GM12878 (cell line): ENCODE measurements around the gene BCL2. TPM values are rescaled to one million over a fixed set of nuclear protein-coding genes. Genes with fewer than 3 reads are reported as not detected.

Source experiments
- BCLAF1 ChIP-seq: fragments of 450-650 bp; IDR thresholded peaks from 2 replicates; pipeline ENCODE4 v1.6.1; 2017; ENCODE audit warnings: antibody characterized with exemption, mild to moderate bottlenecking, moderate library complexity
- CBFB ChIP-seq: IDR thresholded peaks from 2 replicates; pipeline ENCODE4 v1.6.1; 2016; ENCODE audit warnings: antibody characterized with exemption, low read depth
- CEBPZ ChIP-seq: fragments of 150-350 bp; IDR thresholded peaks from 2 replicates; pipeline ENCODE4 v1.6.1; 2016; ENCODE audit warnings: low read depth, low read length
- IKZF1 ChIP-seq: fragments of 450-650 bp; conservative IDR thresholded peaks from 2 replicates; pipeline ENCODE4 v1.6.1; 2017; ENCODE audit warnings: antibody characterized with exemption, mild to moderate bottlenecking
- KLF5 ChIP-seq: fragments of 450-650 bp; IDR thresholded peaks from 2 replicates; pipeline ENCODE4 v1.6.1; 2014; ENCODE audit warnings: mild to moderate bottlenecking; ENCODE audit not compliant: partially characterized antibody
- SUZ12 ChIP-seq: fragments of 200-600 bp; sonication (generic); IDR thresholded peaks from one replicate; pipeline ENCODE4 v1.6.1; 2018; ENCODE audit warnings: antibody characterized with exemption, mild to moderate bottlenecking; ENCODE audit not compliant: unreplicated experiment
- TAF1 ChIP-seq: IDR thresholded peaks from 2 replicates; pipeline ENCODE4 v1.6.1; 2011; ENCODE audit warnings: mild to moderate bottlenecking, low read depth, low read length, borderline replicate concordance
- ZNF207 ChIP-seq: fragments of 450-650 bp; IDR thresholded peaks from 2 replicates; pipeline ENCODE4 v1.6.1; 2014; ENCODE audit warnings: antibody characterized with exemption, mild to moderate bottlenecking, borderline replicate concordance
- polyA plus RNA-seq, 11 experiments: library from polyadenylated mRNA; depleted of rRNA in 4 of 11; unstranded in 6 of 11; stranded (reverse) in 5 of 11; fragments of >200 nt; fragmentation: Nextera tagmentation in 4 of 11; fragmentation: Illumina TruSeq in 1 of 11; extraction: Ambion mirVana in 4 of 11; extraction: Trizol in 1 of 11; gene quantifications; 1 replicate in 1 of 11; 2 replicates in 10 of 11; pipeline versions ENCODE4 v1.2.1 to v1.2.3, GENCODE V29; 2011 to 2016; ENCODE audit warnings: inconsistent platforms in 2 of 11, missing spikeins in 2 of 11, low read depth in 1 of 11
- total RNA-seq, 4 experiments: library from RNA; depleted of rRNA in 3 of 4; stranded (reverse); fragments of >200 nt in 3 of 4; fragmentation: Illumina TruSeq in 1 of 4; extraction: Trizol in 1 of 4; gene quantifications; 2 replicates each; pipeline versions ENCODE4 v1.2.1 to v1.2.3, GENCODE V29; 2013 to 2021

BCL2 gene
- total and polyA plus RNA-seq, 10 of the 15 experiments (the other 5 are each of a cell fraction or from before 2014, with no cell fraction given): 4.1 to 47.8 (median 19.3) TPM

GRCh38 chr18:63236921-63237846, 82.4 kb downstream of the BCL2 start (continued):
- no peak for TF ChIP-seq BCLAF1
- TF ChIP-seq CBFB: no peak
- TF ChIP-seq CEBPZ: no peak
- TF ChIP-seq KLF5: no peak
- TF ChIP-seq TAF1: no peak
- no peak for TF ChIP-seq IKZF1
- TF ChIP-seq SUZ12: no peak
- TF ChIP-seq ZNF207: no peak
- TF ChIP-seq, all 136 proteins: peak for 0
